K562 (cell line): ENCODE results near the gene FAM50A. TPM values are rescaled to one million over a fixed set of nuclear protein-coding genes. Genes with fewer than 3 reads are reported as not detected.

ENCODE experiments used
- CBX5 ChIP-seq: IDR thresholded peaks from 2 replicates; pipeline ENCODE4 v1.6.1; 2014; ENCODE audit warnings: low read depth, borderline replicate concordance
- CC2D1A ChIP-seq: fragments of 450-650 bp; IDR thresholded peaks from 2 replicates; pipeline ENCODE4 v1.6.1; 2017; ENCODE audit warnings: mild to moderate bottlenecking
- ELF1 ChIP-seq: fragments of 200-800 bp; sonication (Bioruptor generic); IDR thresholded peaks from 2 replicates; pipeline ENCODE4 v1.6.1; 2016; ENCODE audit warnings: missing genetic modification characterization, missing compliant biosample characterization
- EP300 ChIP-seq: IDR thresholded peaks from 2 replicates; pipeline ENCODE4 v1.6.1; 2012; ENCODE audit warnings: low read length, improper control_type of control experiment
- GATA2 ChIP-seq: sonication (generic); formaldehyde crosslinking; IDR thresholded peaks from 2 replicates; pipeline ENCODE4 v1.4.0; 2020; ENCODE audit warnings: mild to moderate bottlenecking, missing genetic modification reagents
- HES1 ChIP-seq: fragments of 450-650 bp; IDR thresholded peaks from 2 replicates; pipeline ENCODE4 v1.6.1; 2016; ENCODE audit warnings: low read depth, mild to moderate bottlenecking, moderate library complexity
- HIVEP1 ChIP-seq: fragments of 250-450 bp; sonication (Bioruptor Pico); IDR thresholded peaks from 2 replicates; pipeline ENCODE4 v1.4.0; 2020; ENCODE audit warnings: mild to moderate bottlenecking
- NCOA4 ChIP-seq: fragments of 450-650 bp; IDR thresholded peaks from 2 replicates; pipeline ENCODE4 v1.6.1; 2018; ENCODE audit warnings: mild to moderate bottlenecking; ENCODE audit not compliant: partially characterized antibody
- NFYB ChIP-seq: IDR thresholded peaks from 2 replicates; pipeline ENCODE4 v1.6.1; 2011; ENCODE audit warnings: mild to moderate bottlenecking, moderate library complexity; ENCODE audit not compliant: insufficient read length; ENCODE audit errors: extremely low read depth
- PRMT5 ChIP-seq: sonication (generic); formaldehyde crosslinking; IDR thresholded peaks from 2 replicates; pipeline ENCODE4 v1.5.0; 2020; ENCODE audit warnings: missing genetic modification reagents
- PTTG1 ChIP-seq: fragments of 450-650 bp; IDR thresholded peaks from 2 replicates; pipeline ENCODE4 v1.6.1; 2016; ENCODE audit warnings: low read depth, mild to moderate bottlenecking, missing genetic modification characterization, missing compliant biosample characterization
- SAP30 ChIP-seq: fragments of 200-600 bp; sonication (generic); IDR thresholded peaks from 2 replicates; pipeline ENCODE4 v1.6.1; 2012; ENCODE audit warnings: borderline replicate concordance, low read depth, mild to moderate bottlenecking, moderate library complexity, low read length, control low read depth, inconsistent platforms; ENCODE audit not compliant: insufficient read depth, poor library complexity, severe bottlenecking
- ZBTB5 ChIP-seq: fragments of 450-650 bp; IDR thresholded peaks from 2 replicates; pipeline ENCODE4 v1.6.1; 2017; ENCODE audit warnings: antibody characterized with exemption
- ZNF175 ChIP-seq: fragments of 200-800 bp; sonication (Bioruptor generic); IDR thresholded peaks from 2 replicates; pipeline ENCODE4 v1.6.1; 2016; ENCODE audit warnings: low read depth, mild to moderate bottlenecking, missing genetic modification characterization, missing compliant biosample characterization
- ZNF274 ChIP-seq: IDR thresholded peaks from 2 replicates; pipeline ENCODE4 v1.6.1; 2011; ENCODE audit warnings: low read depth, mild to moderate bottlenecking, low read length, moderate library complexity, borderline replicate concordance
- ZNF586 ChIP-seq: fragments of 450-650 bp; formaldehyde crosslinking; conservative IDR thresholded peaks from 2 replicates; pipeline ENCODE4 v1.4.0; 2020; ENCODE audit warnings: mild to moderate bottlenecking, moderate library complexity
- ZNF77 ChIP-seq: fragments of 250-450 bp; sonication (Bioruptor Pico); IDR thresholded peaks from 2 replicates; pipeline ENCODE4 v1.5.0; 2020
- ZSCAN29 ChIP-seq: fragments of 450-650 bp; IDR thresholded peaks from 2 replicates; pipeline ENCODE4 v1.6.1; 2017
- polyA plus RNA-seq, 8 experiments: library from polyadenylated mRNA; depleted of rRNA in 4 of 8; stranded (reverse) in 5 of 8; unstranded in 3 of 8; fragments of >200 nt; fragmentation: Nextera tagmentation in 2 of 8; fragmentation: Illumina TruSeq in 1 of 8; extraction: Ambion mirVana in 2 of 8; extraction: Trizol in 1 of 8; gene quantifications; 2 replicates each; pipeline versions ENCODE4 v1.2.1 to v1.2.3, GENCODE V29; 2011 to 2014; ENCODE audit warnings: inconsistent platforms in 1 of 8, missing spikeins in 1 of 8
- total RNA-seq, 7 experiments: library from RNA; depleted of rRNA in 6 of 7; stranded (reverse); fragments of >200 nt in 6 of 7; fragmentation: Illumina TruSeq in 2 of 7; extraction: Trizol in 2 of 7; gene quantifications; 2 replicates each; pipeline versions ENCODE4 v1.2.1 to v1.2.3, GENCODE V29; 2011 to 2021; ENCODE audit warnings: low replicate concordance in 1 of 7
- TF ChIP-seq, protein P1 (sequence below): fragments of 450-650 bp; formaldehyde crosslinking; IDR thresholded peaks from 2 replicates; pipeline ENCODE4 v1.4.0; 2020; ENCODE audit warnings: mild to moderate bottlenecking, moderate library complexity
- TF ChIP-seq, protein P2 (sequence below): sonication (generic); formaldehyde crosslinking; IDR thresholded peaks from 2 replicates; pipeline ENCODE4 v1.8.1; 2023; ENCODE audit warnings: mild to moderate bottlenecking, missing genetic modification reagents
- TF ChIP-seq, protein P3 (sequence below): fragments of 250-450 bp; sonication (Bioruptor Pico); IDR thresholded peaks from 2 replicates; pipeline ENCODE4 v1.8.0; 2021; ENCODE audit warnings: moderate library complexity, mild to moderate bottlenecking, inconsistent platforms

The FAM50A gene
- total and polyA plus RNA-seq, 9 of the 15 experiments (the other 6 are each of a cell fraction or from before 2014, with no cell fraction given) = 4.4 to 114 (median 67.3) TPM

GRCh38 chrX:154397888-154398667 lies 45.9 kb upstream of the FAM50A start, which contains the start of gene RPL10 (continued):
- TF ChIP-seq, protein P1, sequence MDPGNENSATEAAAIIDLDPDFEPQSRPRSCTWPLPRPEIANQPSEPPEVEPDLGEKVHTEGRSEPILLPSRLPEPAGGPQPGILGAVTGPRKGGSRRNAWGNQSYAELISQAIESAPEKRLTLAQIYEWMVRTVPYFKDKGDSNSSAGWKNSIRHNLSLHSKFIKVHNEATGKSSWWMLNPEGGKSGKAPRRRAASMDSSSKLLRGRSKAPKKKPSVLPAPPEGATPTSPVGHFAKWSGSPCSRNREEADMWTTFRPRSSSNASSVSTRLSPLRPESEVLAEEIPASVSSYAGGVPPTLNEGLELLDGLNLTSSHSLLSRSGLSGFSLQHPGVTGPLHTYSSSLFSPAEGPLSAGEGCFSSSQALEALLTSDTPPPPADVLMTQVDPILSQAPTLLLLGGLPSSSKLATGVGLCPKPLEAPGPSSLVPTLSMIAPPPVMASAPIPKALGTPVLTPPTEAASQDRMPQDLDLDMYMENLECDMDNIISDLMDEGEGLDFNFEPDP = no peak
- TF ChIP-seq, protein P2, sequence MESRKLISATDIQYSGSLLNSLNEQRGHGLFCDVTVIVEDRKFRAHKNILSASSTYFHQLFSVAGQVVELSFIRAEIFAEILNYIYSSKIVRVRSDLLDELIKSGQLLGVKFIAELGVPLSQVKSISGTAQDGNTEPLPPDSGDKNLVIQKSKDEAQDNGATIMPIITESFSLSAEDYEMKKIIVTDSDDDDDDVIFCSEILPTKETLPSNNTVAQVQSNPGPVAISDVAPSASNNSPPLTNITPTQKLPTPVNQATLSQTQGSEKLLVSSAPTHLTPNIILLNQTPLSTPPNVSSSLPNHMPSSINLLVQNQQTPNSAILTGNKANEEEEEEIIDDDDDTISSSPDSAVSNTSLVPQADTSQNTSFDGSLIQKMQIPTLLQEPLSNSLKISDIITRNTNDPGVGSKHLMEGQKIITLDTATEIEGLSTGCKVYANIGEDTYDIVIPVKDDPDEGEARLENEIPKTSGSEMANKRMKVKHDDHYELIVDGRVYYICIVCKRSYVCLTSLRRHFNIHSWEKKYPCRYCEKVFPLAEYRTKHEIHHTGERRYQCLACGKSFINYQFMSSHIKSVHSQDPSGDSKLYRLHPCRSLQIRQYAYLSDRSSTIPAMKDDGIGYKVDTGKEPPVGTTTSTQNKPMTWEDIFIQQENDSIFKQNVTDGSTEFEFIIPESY (CRISPR knock-in tag) = peak; percentile 55
- TF ChIP-seq, protein P3, sequence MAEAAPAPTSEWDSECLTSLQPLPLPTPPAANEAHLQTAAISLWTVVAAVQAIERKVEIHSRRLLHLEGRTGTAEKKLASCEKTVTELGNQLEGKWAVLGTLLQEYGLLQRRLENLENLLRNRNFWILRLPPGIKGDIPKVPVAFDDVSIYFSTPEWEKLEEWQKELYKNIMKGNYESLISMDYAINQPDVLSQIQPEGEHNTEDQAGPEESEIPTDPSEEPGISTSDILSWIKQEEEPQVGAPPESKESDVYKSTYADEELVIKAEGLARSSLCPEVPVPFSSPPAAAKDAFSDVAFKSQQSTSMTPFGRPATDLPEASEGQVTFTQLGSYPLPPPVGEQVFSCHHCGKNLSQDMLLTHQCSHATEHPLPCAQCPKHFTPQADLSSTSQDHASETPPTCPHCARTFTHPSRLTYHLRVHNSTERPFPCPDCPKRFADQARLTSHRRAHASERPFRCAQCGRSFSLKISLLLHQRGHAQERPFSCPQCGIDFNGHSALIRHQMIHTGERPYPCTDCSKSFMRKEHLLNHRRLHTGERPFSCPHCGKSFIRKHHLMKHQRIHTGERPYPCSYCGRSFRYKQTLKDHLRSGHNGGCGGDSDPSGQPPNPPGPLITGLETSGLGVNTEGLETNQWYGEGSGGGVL (CRISPR knock-in tag) = no peak
- no peak for TF ChIP-seq ZNF274
- TF ChIP-seq GATA2 (CRISPR knock-in tag) = no peak
- no peak for TF ChIP-seq HIVEP1 (CRISPR knock-in tag)
- TF ChIP-seq ZSCAN29 = no peak
- no peak for TF ChIP-seq CBX5
- no peak for TF ChIP-seq PRMT5 (CRISPR knock-in tag)
- TF ChIP-seq PTTG1 (tag) = no peak
- TF ChIP-seq ZNF77 = no peak
- TF ChIP-seq NCOA4 = no peak
- no peak for TF ChIP-seq ZNF586
- no peak for TF ChIP-seq EP300
- TF ChIP-seq CC2D1A = no peak
- no peak for TF ChIP-seq NFYB
- no peak for TF ChIP-seq ZBTB5
- TF ChIP-seq ZNF175 = no peak
- no peak for TF ChIP-seq ELF1 (tag)
- TF ChIP-seq SAP30 = no peak
- no peak for TF ChIP-seq HES1
